MM.1S (cell line): Measurements from ENCODE around the gene CADPS.

Source experiments
- CTCF ChIP-seq: fragments of 300-600 bp; sonication (generic); IDR thresholded peaks from 2 replicates; pipeline ENCODE4 v1.5.1; 2016; ENCODE audit warnings: antibody characterized with exemption, low read length, mixed read lengths
- EZH2 ChIP-seq: fragments of 300-600 bp; sonication (generic); optimal IDR thresholded peaks from 2 replicates; pipeline ENCODE3; 2017; ENCODE audit warnings: low read depth, mild to moderate bottlenecking, antibody characterized with exemption, low read length, mixed read lengths
- EZH2phosphoT487 ChIP-seq: fragments of 300-600 bp; sonication (generic); IDR thresholded peaks from 2 replicates; pipeline ENCODE4 v1.6.1; 2018; ENCODE audit warnings: antibody characterized with exemption, low read length

GRCh38 chr3:62366126-62366484 lies 509.1 kb downstream of the CADPS start:
- TF ChIP-seq CTCF, result no peak
- TF ChIP-seq EZH2, result no peak
- no peak for TF ChIP-seq EZH2phosphoT487
